Kidney capillary endothelial cell (primary cell): ENCODE measurements around the gene SPTB.
"Not testable (repeated sequence)": the region's sequence is repeated elsewhere in the genome, so short reads cannot be mapped to it uniquely, and the experiment has no call there.

Experiments used
- DNase-seq: peaks from one replicate; pipeline ENCODE4 v3.0.0-alpha.2; 2018; ENCODE audit warnings: low spot score

Gene SPTB

DNA sequence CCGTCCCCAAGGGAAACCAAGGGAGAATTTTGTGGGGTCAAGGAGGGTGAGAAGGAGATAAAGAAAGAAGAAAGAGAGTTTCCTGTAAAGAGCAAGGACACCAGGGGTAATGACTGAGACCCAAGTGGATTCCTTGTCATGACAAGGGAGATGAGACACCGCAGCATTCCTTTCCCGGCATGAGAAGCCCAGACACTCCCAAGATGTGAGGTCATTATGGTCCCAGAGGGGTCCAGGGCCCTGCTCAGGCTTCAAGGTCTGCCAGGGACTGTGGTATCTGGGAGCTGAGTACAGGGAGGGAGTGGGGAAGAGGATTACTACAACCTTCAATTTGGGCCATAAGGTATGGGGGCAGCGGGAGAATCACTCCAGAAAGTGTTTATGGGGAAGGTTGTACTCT, 58.1 kb downstream of the SPTB start:
- no peak for DNase-seq

DNA sequence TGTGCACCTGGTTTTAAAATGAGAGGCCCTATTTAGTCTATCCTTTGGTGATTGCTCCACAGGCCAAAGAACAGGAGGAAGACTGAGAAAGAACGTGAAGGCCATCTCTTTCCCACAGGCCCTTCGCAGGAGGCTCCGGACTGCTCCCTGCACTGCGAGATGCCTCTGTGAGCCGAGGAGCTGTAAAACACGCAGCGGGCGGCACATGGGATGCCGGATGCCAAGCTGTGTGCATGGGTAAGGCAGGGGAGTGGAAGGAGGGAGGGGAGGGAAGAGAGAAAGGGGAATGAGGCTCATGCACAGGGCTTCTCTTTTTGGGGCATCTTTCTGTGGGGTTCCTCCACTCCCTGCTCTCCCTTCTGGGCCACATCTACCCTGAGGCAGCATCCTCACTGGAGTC, 61.6 kb downstream of the SPTB start:
- DNase-seq, result no peak

DNA sequence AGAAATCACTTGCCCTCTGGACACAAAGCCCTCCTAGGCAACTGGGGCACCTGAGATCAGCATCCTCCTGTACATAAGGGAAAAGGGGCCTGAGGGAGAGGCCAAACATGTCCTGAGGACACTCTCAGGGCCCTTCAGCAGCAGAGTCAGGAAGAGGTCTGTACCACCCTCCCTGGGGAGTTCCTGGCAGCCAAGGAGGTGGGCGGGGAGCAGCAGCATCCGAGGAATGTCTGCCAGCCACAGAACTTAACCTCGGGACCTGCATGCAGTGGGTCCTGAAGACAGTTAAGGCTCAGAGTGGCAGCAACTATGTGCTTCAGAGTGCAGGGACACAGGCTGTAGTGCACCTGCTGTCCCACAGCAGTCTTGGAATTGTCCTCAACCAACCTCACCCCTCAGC, 62.1 kb downstream of the SPTB start:
- DNase-seq, result no peak

DNA sequence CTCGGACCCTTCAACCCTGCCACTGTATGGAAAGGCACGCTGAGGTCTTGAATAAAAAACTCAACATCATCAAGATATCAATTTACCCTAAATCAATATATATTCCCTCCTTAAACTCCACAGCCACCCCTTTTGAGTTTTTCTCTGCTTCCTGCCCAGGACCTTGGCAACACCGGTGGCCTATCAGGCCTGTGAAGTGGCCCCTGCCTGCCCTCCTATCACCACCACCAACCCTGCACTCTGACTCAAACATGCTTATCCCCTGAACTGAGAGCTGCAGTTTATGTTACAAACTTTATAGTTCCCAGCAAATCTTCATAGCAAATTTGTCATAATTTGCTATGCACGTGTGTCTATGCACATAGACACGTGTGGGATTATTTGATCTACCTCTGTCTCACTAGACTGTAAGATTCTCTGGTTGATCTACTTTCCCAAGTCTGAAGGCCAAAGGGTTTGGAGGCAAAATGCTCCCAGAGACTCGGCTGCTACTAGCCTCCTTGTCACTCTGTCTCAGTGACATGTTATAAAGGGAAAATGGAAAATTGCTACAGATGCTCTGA, 63.4 kb downstream of the SPTB start:
- DNase-seq, result no peak

DNA sequence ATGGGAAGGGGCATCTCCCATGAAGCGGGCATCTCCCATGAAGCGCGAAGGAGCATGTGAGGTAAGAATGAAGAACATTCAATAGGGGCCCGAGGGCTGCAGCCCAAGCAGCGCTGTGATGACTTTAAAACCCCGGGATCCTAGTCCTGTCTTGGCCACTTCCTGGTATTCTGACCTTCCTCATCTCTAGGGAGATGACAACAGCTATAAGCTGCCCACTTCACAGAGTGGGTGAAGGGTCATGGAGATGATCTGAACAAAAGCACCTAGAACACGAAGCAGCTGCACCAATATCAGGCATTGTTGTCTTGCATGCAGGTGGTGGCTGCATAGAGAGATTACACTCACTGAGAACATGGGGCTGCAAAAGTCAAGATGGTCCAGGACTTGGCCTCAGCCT, 64.5 kb downstream of the SPTB start:
- no peak for DNase-seq

DNA sequence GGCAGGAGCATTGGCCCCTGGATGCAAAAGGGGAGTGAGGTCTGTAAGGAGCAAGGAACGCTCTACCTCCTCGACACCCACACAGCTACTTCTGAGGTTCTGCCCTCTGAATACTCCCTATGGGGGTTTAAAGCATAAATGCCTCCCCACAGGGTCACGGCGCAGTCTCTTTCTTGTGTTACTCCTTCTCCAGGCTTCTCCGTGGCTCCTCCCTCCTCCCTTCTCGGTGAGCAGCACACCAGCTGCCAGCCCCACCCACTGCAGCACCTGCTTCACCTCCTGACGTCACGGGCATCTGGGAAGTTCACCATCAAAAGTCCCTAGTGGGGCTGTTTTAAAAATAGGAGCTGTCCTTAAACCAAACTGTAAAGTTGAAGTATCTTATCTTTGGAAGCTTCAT, 67.3 kb downstream of the SPTB start:
- DNase-seq, result no peak

DNA sequence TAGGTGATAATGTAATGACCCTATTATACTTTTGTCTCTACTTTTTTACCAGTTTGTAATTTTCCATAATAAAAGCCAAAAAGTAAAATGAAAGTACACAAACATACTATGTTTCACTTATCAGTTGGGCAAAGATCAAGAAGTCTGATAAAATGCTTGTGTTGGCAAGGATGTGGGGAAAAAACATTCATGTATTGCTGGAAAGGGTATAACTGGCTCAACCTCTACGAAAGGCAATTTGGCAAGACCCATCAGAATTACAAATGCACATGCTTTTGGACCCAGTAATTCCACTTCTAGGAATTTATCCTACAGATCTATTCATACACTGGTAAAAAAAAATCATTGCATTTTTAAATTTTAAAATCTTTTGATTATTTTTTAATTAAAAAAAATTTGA, 68.0 kb downstream of the SPTB start:
- DNase-seq, result no peak

DNA sequence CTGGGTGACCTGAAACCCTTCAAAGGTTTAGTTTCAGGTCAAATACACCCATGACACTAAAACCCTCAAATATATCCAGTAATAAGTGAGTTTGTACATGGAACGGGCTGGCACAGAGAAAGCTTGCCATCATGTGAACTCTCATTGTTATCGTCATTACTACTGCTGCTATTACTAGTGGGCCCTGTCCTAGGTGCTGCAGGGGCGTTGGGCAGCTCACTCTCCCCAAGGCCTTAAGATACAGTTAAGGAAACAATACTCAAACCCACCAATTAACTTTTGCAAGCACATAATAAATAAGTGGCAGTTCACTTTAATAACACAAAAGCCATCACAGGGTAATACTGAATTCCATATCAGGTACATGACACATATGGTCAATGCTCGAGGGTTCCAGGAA, 71.3 kb downstream of the SPTB start:
- DNase-seq, result no peak

DNA sequence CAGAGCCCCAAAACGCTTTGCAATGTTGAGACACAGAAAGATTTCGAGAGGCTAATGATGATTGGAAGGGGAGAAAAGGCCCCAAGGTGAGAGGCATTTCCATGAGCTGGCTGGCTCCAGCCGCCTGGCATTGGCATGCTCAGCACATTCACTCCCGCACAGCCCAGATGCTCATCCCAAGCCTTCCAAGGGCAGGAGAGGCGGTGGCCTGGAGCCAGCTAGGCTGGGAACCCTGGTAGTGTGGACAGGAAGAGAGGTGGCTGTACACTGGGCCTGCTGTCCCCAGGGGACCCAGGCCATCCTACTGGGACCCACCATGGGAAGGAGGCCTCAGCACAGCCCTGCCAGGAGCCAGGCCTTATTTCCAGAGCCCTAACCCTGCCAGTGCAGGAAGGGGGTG, 72.2 kb downstream of the SPTB start:
- no peak for DNase-seq

DNA sequence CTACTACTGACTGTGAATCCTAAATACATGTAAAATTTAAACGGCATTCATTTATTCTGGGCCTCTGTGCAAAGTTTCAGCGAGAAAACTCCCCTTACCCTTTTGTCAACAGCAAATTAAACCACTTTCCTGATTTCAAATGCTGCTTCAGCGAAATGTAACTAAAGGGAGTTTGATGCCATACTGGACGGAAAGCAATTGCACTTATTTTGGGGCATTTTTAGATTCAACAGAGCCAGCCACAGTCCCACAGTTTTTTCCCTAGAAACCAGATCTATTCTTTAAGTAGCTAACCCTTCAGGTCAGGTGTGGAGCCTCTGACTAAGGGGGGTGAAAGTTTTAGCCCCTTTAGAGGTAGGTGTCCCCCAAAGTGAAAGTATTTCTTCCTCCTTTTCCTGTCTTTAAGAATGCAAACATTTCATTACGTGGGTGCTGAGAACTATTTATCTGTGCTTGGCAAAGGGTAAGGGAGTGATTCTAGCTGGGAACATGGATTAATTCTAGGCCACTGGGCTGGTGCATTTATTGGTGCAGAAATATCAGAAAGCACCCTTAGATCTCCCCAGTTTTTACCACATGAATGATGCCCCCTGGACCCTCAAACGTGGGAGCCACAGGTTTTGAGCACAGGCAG, 72.7 kb downstream of the SPTB start:
- DNase-seq, result no peak

DNA sequence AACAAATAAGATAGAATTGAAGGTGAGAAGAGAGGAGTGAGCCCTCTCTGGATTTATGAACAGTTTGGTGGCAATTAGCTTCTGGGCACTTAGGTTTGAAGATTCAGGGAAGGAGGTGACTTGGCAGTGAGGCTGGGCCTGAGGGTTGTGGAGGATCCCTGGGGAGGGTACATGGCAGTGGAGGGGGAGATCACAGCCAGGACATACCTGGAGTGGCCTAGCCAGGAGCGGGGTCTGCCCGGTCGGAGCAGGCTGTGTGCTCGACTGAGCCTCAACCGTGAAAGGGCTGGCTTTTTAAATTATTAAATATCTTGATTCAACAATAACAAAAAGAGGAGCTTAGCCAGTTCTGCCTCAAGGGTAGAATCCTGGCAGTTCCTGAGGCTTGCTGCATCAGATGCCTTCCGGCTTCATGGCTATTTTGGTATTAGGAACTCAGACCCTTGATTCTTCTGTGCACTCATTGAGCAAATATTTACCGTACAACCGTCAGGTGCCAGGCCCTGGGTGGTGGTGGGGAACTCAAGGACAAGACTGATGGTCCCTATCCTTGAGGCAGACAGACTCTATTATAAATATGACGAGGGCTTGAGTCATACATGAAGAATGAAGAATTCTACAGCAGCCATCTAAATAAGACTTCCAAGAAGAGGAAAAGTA, 73.4 kb downstream of the SPTB start:
- peak; percentile 38 for DNase-seq

DNA sequence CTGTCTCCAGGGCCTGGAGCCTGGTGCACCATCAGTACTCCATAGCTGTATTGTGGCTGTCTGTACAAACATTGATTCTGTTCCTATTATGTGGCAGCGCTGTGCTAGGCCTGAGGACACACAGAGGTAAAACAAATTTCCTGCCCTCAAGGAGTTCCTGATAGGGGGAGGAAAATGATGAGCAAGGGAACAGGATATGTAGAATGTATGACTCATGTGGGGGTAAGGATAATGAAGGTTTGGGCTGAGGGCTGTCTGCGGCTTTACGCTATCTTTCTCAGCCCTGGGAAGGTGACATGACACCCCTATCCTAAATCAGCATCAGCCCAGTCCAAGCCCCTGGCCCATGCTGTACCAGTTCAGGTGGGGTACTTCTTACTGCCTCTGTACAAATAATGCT, 74.1 kb downstream of the SPTB start:
- DNase-seq, result not testable (repeated sequence)

DNA sequence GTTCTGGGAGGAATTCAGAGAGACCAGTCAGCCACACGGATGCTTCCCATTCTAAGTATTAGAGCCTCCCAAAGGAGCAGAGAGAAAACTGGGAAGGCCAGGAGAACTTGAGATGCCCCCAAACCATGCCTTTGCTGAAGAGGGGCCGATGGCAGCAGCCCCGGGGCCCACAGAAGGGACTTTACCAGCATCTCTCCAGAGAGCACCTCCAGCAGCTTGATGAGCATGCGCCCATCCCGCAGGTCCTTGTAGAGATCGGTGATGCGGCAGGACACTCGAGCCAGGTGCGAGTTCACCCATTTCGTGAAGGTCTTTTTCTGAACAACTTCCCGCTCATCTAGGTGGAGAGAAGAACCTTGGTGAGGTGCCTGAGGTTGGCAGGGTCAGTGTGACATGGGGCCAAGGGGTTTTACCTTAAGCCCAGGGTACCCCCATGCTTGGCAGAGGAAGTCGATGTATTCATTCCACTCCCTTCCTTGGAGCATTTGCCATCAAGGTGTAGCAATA, 74.9 kb downstream of the SPTB start:
- no peak for DNase-seq

DNA sequence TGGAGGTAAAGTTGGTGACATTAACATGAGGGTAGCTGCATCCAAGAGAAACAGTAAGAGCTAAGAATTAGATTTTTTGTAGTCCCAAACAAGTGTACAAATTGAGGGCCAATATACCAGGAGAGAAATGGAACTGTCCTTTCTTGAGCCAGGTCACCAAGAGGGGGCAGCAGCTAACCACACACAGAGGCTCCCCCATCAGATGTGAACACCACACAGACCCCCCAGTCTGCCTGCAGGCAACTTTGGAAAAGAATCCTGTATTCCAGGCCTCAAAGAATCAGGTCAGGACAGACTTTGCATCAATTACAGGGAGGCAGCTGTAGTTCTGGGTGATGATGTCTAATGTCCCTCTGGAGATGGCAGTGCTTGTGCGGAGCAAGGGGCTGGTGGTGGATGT, 77.9 kb downstream of the SPTB start:
- DNase-seq, result no peak

DNA sequence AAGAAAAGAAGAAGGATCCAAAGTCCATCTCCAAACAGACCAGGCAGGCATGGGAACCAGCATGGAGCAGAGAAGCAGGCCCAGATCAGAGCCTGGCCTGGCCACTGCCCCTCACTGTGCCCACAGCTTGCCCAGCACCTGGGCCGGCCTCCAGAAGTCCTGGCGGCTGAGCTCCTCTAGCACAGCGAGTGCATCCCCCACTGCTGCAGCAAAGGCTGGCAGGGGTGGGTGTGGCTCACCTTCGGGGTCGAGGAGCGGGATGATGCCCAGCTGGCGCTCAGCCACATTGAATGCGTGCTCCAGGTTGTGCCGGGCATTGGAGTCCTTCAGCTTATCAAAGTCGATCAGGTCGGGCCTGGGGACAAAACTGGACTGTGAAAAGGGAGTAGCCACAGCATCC, 78.7 kb downstream of the SPTB start:
- no peak for DNase-seq

DNA sequence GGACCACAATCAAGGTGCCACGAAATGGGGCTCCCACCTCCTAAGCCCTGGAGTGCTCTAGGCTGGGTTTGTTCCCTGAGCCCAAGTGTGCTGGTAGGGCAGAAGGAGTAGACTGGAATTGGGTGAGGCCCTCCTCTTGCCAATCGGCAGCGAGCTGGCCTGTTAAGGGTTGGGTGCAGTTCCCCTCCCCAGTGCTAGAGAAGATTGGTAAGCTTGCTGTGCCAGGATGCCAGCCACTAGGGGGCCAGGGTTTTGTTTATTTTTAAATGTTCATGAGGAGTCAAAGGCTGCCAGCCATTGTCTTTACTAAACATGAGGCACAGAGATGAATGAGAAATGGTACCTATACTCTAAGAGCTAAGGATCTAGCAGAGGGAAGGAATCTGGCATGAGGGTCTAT, 79.7 kb downstream of the SPTB start:
- DNase-seq, result no peak

DNA sequence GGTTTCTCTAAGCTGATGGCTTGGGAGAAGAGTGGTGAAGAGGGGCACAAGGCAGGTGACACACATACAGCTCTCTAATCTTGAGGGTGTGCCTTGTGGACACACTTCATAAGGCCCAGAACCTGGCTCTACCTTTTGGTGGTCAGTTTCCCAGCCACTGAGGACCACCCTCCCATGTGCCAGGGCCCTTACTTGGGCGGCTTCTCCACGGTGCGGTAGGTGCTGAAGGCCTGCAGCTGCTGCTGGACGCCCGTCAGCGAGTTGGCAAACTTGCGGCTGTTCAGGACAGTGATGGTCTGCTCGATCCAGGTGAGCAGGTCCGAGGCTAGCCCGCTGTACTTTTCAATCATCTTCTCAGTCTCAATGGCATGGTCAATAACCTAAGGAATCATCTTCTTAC, 80.2 kb downstream of the SPTB start:
- no peak for DNase-seq

DNA sequence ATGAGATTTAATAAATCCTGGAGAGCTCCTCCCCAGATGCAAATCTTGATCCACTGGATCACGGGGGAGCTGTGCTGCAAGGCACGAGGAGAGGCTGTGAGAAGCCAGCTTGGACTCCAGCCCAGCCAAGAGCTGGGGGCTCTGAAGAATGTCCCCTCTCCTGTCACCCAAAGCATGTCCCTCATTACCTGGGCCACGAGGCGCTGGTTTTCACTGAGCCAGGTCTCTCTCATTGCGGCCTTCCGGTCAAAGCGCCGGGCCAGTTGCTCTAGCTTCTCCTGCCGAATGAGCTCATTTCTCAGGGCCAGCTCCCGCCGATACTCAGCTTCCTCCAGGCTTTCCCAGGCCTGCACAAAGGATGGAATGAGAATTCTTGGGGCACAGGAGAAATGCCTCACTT, 83.3 kb downstream of the SPTB start:
- no peak for DNase-seq

DNA sequence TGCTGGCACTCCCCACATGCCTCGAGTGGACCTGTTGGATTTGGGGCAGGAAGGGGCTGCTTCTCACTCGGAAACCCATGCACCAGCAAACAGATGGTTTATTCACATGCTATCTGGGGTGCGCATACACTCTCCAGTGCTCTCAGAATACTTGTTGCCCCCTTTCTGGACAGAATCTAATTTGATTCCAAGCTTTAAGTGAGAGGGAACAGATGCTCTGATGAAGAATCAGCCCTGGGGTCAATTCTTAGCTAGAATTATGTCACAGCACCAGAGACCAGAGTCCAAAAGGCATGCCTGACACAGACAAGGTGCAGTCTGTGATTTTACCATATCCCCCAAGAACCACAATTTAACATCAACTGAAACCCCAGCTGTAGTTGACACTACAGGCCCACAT, 83.8 kb downstream of the SPTB start:
- DNase-seq, result no peak

DNA sequence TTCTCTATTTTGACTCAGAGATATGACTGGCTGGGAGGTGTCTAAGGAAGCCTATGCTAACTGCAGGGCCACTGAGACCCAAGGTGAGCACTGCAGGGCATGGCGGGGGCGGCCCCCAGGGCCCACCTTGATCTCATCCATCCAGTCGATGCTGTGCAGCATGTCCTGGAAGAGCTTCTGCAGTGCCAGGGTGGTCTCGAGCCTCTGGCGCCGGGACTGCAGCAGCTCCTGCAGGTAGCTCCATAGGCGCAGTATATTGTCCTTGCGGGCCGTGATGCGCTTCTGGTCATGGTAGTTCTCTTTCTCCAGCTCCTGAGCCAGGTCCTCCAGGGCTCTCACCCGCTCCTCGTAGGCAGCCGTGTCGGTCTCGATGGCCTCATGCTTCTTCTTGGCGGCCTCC, 84.5 kb downstream of the SPTB start:
- DNase-seq, result no peak

DNA sequence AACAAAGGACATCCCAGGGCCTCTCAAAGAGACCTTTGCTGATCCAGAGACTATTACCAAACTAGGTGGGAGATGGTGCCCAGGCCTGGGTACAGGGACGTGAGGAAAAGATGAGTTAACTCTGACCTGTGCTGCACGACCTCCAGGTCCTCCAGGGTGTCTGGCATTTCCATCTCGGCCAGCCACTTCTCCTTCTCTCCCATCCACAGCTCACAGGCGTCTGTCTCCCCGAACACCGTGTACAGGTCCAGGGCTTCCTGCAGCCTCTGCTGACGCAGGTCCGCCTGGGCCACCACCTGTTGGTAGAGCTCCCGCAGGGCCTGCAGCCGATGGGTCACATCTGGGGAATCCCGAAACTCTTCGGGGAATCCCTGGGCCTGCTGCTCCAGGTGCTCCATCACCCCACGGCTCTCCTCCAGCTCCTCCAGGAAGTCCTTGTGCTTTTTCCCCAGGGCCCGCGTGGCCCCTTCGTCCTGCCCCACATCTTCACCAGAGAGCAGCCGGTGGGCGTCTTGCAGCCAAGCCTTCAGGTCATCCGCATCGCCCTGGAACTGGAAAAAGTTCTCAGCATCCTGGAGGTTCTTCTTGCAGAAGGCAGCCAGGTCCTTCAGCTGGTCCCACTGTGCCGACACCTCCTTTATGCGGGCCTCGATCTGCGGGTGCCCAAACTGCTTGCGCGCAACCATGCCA, 86.7 kb downstream of the SPTB start:
- no peak for DNase-seq

DNA sequence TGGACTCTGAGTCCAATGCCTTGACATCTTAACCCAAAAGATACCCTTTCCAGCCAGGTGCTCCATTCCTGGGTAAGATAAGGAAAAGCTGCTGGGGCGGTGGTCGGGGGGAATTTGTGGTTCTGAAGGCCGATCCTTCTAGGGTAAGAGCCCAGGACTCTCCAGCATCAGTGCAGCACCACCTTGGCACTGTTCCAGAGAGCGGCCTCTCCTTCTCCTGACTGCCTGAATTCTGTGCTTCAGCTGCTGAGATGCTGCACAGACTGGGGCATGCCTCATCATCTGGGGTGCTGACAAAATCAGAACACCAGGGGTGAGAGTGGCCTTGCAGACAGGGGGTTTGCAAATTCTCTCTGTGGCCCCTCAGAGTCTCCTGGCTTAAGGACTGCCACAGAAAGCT, 87.5 kb downstream of the SPTB start:
- no peak for DNase-seq

DNA sequence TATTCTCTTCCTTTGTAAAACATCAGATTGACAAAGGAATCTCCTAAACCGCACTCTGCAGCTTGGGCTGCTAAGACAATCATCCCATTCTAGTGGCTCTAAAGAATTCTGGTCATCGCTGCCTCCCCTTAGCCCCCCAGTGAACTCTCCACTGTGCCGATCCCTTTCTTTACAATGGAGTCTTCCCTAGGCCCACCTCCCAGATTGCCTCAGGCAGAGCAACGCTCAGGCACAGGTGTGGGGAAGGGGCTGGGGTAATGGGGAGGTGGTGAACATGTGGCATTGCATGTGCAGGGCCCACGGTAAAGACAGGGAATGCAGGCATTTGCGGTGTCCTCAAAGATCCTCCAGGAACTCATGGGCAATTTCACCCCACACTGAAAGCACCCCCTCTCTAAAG, 89.2 kb downstream of the SPTB start:
- no peak for DNase-seq
